Astrocyte (in vitro differentiated cells and primary cell): ENCODE measurements around the gene POU2AF3.

Source experiments
- EZH2 ChIP-seq: IDR thresholded peaks from 2 replicates; pipeline ENCODE4 v1.6.1; 2012; ENCODE audit warnings: mild to moderate bottlenecking, low read length, inconsistent platforms; ENCODE audit not compliant: insufficient read depth
- TF ChIP-seq, protein P1 (sequence below): IDR thresholded peaks from 2 replicates; pipeline ENCODE4 v1.5.1; 2011; ENCODE audit warnings: low read depth, mild to moderate bottlenecking, inconsistent platforms, low read length, moderate library complexity; ENCODE audit not compliant: insufficient read depth

DNA sequence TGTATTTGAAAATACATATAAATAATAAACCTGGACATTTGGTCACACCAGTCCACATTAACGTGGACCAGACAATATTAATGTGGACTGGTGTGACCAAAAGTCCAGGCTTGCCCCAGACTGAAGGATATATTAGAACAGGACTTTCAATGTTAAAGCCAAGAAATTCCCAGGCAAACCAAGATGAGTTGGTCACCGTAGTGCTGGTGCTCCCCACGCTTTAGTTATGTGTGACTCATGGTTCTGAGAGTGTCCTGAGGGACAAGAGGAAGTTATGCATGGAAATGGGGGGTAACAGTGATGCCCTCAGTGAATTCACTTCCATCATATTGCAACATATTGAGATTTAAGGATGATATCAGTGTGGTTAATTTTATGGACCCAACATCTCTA is 49.4 kb downstream of the POU2AF3 start:
- TF ChIP-seq, protein P1, sequence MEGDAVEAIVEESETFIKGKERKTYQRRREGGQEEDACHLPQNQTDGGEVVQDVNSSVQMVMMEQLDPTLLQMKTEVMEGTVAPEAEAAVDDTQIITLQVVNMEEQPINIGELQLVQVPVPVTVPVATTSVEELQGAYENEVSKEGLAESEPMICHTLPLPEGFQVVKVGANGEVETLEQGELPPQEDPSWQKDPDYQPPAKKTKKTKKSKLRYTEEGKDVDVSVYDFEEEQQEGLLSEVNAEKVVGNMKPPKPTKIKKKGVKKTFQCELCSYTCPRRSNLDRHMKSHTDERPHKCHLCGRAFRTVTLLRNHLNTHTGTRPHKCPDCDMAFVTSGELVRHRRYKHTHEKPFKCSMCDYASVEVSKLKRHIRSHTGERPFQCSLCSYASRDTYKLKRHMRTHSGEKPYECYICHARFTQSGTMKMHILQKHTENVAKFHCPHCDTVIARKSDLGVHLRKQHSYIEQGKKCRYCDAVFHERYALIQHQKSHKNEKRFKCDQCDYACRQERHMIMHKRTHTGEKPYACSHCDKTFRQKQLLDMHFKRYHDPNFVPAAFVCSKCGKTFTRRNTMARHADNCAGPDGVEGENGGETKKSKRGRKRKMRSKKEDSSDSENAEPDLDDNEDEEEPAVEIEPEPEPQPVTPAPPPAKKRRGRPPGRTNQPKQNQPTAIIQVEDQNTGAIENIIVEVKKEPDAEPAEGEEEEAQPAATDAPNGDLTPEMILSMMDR, result no peak
- no peak for TF ChIP-seq EZH2
